ENCODE measurements around the gene LDLR.

The LDLR gene

DNA sequence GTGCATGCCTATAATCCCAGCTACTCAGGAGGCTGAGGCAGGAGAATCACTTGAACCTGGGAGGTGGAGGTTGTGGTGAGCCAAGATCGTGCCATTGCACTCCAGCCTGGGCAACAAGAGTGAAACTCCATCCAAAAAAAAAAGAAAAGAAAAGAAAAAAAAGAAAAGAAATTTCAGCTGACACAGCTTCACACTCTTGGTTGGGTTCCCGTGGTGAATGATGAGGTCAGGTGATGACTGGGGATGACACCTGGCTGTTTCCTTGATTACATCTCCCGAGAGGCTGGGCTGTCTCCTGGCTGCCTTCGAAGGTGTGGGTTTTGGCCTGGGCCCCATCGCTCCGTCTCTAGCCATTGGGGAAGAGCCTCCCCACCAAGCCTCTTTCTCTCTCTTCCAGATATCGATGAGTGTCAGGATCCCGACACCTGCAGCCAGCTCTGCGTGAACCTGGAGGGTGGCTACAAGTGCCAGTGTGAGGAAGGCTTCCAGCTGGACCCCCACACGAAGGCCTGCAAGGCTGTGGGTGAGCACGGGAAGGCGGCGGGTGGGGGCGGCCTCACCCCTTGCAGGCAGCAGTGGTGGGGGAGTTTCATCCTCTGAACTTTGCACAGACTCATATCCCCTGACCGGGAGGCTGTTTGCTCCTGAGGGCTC lies 22.0 kb downstream of the LDLR start:
- Histone ChIP-seq H3K4me2 (ENCODE audit: insufficient read depth, low read length, poor library complexity, severe bottlenecking) (no peak overlapping the region), H4K91ac (ENCODE audit: low read depth, low read length, poor library complexity) (no peak overlapping the region), H4K8ac (ENCODE audit: low read depth, low read length) (no peak overlapping the region), H3K27ac (replicated peaks; ENCODE audit: low read length) (no peak overlapping the region), H3K23ac (ENCODE audit: low read depth, low read length, poor library complexity) (no peak overlapping the region), H3K9ac (ENCODE audit: low read depth, low read length, poor library complexity) (peak overlapping the region; percentile 24), H3K14ac (ENCODE audit: low read length) (no peak overlapping the region), H3K4me1 (ENCODE audit: control insufficient read depth in 2 of 2, insufficient read depth in 1 of 2, low read depth in 1 of 2, low read length in 2 of 2) (no peaks in the 10 kb centered on the region), H2BK15ac (ENCODE audit: low read length) (no peak overlapping the region), H2BK12ac (ENCODE audit: low read length) (no peak overlapping the region), H2AFZ (ENCODE audit: low read length) (no peak overlapping the region), H3K9me3 (replicated peaks in 1 of 2; ENCODE audit: control insufficient read depth in 2 of 2, insufficient read depth in 1 of 2, low read depth in 1 of 2, low read length in 2 of 2) (no peaks in the 10 kb centered on the region), H3K36me3 (replicated peaks in 1 of 2; ENCODE audit: control insufficient read depth in 2 of 2, insufficient read depth in 2 of 2, low read length in 2 of 2) (peaks cover 67 to 98% of the 10 kb centered on the region in 2 donors), H2AK5ac (ENCODE audit: low read depth, low read length) (no peak overlapping the region), H3K4ac (ENCODE audit: low read length) (no peak overlapping the region), H2BK5ac (ENCODE audit: low read length) (no peak overlapping the region), H2BK120ac (ENCODE audit: low read depth, low read length) (no peak overlapping the region), H3K79me1 (ENCODE audit: low read depth, low read length) (peaks cover 11% of the 10 kb centered on the region), H3K18ac (ENCODE audit: low read length) (no peak overlapping the region), H3K4me3 (ENCODE audit: low read length in 2 of 2) (no peak overlapping the region), H3K27me3 (ENCODE audit: control insufficient read depth in 3 of 3, insufficient read depth in 3 of 3, low read depth in 1 of 3, low read length in 3 of 3) (no peaks in the 10 kb centered on the region)
- no CpG with 5 or more reads among the region's 15 CpGs for WGBS, 2 donors (ENCODE audit: extremely low coverage in 2 of 2, insufficient read length in 2 of 2, insufficient replicate concordance in 1 of 2)
- no peak for DNase-seq (ENCODE audit: low spot score)

DNA sequence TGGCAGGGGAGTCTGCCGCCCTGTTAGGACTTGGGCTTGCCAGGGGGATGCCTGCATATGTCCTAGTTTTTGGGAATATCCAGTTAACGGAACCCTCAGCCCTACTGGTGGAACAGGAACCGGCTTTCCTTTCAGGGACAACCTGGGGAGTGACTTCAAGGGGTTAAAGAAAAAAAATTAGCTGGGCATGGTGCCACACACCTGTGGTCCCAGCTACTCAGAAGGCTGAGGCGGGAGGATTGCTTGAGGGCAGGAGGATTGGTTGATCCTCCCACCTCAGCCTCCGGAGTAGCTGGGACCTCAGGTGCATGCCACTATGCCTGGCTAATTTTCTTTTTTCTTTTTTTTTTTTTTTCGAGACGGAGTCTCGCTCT lies 22.5 kb downstream of the LDLR start:
- Histone ChIP-seq H3K9me3 (replicated peaks in 1 of 2; ENCODE audit: control insufficient read depth in 2 of 2, insufficient read depth in 1 of 2, low read depth in 1 of 2, low read length in 2 of 2) (no peaks in the 10 kb centered on the region), H2BK120ac (ENCODE audit: low read depth, low read length) (no peak overlapping the region), H3K4me2 (ENCODE audit: insufficient read depth, low read length, poor library complexity, severe bottlenecking) (no peak overlapping the region), H3K9ac (ENCODE audit: low read depth, low read length, poor library complexity) (no peak overlapping the region), H2AK5ac (ENCODE audit: low read depth, low read length) (no peak overlapping the region), H4K8ac (ENCODE audit: low read depth, low read length) (no peak overlapping the region), H3K18ac (ENCODE audit: low read length) (no peak overlapping the region), H3K14ac (ENCODE audit: low read length) (no peak overlapping the region), H2AFZ (ENCODE audit: low read length) (no peak overlapping the region), H3K27ac (replicated peaks; ENCODE audit: low read length) (no peak overlapping the region), H3K79me1 (ENCODE audit: low read depth, low read length) (peaks cover 10% of the 10 kb centered on the region), H3K23ac (ENCODE audit: low read depth, low read length, poor library complexity) (no peak overlapping the region), H3K27me3 (ENCODE audit: control insufficient read depth in 3 of 3, insufficient read depth in 3 of 3, low read depth in 1 of 3, low read length in 3 of 3) (no peaks in the 10 kb centered on the region), H2BK12ac (ENCODE audit: low read length) (no peak overlapping the region), H2BK5ac (ENCODE audit: low read length) (no peak overlapping the region), H3K4me3 (ENCODE audit: low read length in 2 of 2) (no peak overlapping the region), H3K4ac (ENCODE audit: low read length) (no peak overlapping the region), H3K36me3 (replicated peaks in 1 of 2; ENCODE audit: control insufficient read depth in 2 of 2, insufficient read depth in 2 of 2, low read length in 2 of 2) (peaks cover 67 to 98% of the 10 kb centered on the region in 2 donors), H4K91ac (ENCODE audit: low read depth, low read length, poor library complexity) (no peak overlapping the region), H2BK15ac (ENCODE audit: low read length) (no peak overlapping the region), H3K4me1 (ENCODE audit: control insufficient read depth in 2 of 2, insufficient read depth in 1 of 2, low read depth in 1 of 2, low read length in 2 of 2) (no peaks in the 10 kb centered on the region)
- no peak for DNase-seq (ENCODE audit: low spot score)
- no CpG with 5 or more reads among the region's 8 CpGs for whole genome bisulfite sequencing, 2 donors (ENCODE audit: extremely low coverage in 2 of 2, insufficient read length in 2 of 2, insufficient replicate concordance in 1 of 2)

DNA sequence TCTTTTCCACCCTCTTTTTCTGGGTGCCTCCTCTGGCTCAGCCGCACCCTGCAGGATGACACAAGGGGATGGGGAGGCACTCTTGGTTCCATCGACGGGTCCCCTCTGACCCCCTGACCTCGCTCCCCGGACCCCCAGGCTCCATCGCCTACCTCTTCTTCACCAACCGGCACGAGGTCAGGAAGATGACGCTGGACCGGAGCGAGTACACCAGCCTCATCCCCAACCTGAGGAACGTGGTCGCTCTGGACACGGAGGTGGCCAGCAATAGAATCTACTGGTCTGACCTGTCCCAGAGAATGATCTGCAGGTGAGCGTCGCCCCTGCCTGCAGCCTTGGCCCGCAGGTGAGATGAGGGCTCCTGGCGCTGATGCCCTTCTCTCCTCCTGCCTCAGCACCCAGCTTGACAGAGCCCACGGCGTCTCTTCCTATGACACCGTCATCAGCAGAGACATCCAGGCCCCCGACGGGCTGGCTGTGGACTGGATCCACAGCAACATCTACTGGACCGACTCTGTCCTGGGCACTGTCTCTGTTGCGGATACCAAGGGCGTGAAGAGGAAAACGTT lies 24.0 kb downstream of the LDLR start:
- no peak overlapping the region for H3K4me3 ChIP-seq (ENCODE audit: low read length in 2 of 2)
- no peak overlapping the region for H3K9ac ChIP-seq (ENCODE audit: low read depth, low read length, poor library complexity)
- H4K8ac ChIP-seq (ENCODE audit: low read depth, low read length) = no peak overlapping the region
- H3K27me3 ChIP-seq (ENCODE audit: control insufficient read depth in 3 of 3, insufficient read depth in 3 of 3, low read depth in 1 of 3, low read length in 3 of 3) = no peaks in the 10 kb centered on the region
- no CpG with 5 or more reads among the region's 27 CpGs for WGBS, 2 donors (ENCODE audit: extremely low coverage in 2 of 2, insufficient read length in 2 of 2, insufficient replicate concordance in 1 of 2)
- H3K4ac ChIP-seq (ENCODE audit: low read length) = no peak overlapping the region
- no peak overlapping the region for H2AFZ ChIP-seq (ENCODE audit: low read length)
- H2BK120ac ChIP-seq (ENCODE audit: low read depth, low read length) = no peak overlapping the region
- DNase-seq (ENCODE audit: low spot score) = no peak
- peaks cover 0 to under 1% of the 10 kb centered on the region in 2 donors for H3K9me3 ChIP-seq (replicated peaks in 1 of 2; ENCODE audit: control insufficient read depth in 2 of 2, insufficient read depth in 1 of 2, low read depth in 1 of 2, low read length in 2 of 2)
- H3K79me1 ChIP-seq (ENCODE audit: low read depth, low read length) = peaks cover 8% of the 10 kb centered on the region
- no peak overlapping the region for H2BK5ac ChIP-seq (ENCODE audit: low read length)
- peak overlapping the region; percentile 67 for H3K23ac ChIP-seq (ENCODE audit: low read depth, low read length, poor library complexity)
- peaks cover 69 to 99% of the 10 kb centered on the region in 2 donors for H3K36me3 ChIP-seq (replicated peaks in 1 of 2; ENCODE audit: control insufficient read depth in 2 of 2, insufficient read depth in 2 of 2, low read length in 2 of 2)
- H3K14ac ChIP-seq (ENCODE audit: low read length) = no peak overlapping the region
- H4K91ac ChIP-seq (ENCODE audit: low read depth, low read length, poor library complexity) = no peak overlapping the region
- H3K27ac ChIP-seq (replicated peaks; ENCODE audit: low read length) = no peak overlapping the region
- no peak overlapping the region for H2BK12ac ChIP-seq (ENCODE audit: low read length)
- H3K4me2 ChIP-seq (ENCODE audit: insufficient read depth, low read length, poor library complexity, severe bottlenecking) = no peak overlapping the region
- no peak overlapping the region for H3K18ac ChIP-seq (ENCODE audit: low read length)
- H2BK15ac ChIP-seq (ENCODE audit: low read length) = no peak overlapping the region
- no peak overlapping the region for H2AK5ac ChIP-seq (ENCODE audit: low read depth, low read length)
- H3K4me1 ChIP-seq (ENCODE audit: control insufficient read depth in 2 of 2, insufficient read depth in 1 of 2, low read depth in 1 of 2, low read length in 2 of 2) = no peaks in the 10 kb centered on the region

DNA sequence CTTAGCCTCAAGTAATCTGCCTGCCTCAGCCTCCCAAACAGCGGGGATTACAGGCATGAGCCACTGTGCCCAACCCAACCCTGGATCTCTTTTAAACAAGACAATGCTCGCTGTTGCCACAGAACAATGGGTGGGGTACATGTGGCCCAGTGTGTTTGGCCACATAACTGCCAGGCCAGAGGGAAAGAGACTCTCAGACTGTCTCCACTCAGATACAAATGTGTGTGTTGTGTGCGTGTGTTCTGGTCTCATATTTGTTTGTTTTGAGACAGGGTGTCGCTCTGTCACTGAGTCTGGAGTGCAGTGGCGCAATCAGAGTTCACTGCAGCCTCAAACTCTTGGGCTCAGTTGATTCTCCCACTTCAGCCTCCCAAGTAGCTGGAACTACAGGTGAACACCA lies 25.8 kb downstream of the LDLR start:
- no peak overlapping the region for H3K14ac ChIP-seq (ENCODE audit: low read length)
- no peak overlapping the region for H3K9ac ChIP-seq (ENCODE audit: low read depth, low read length, poor library complexity)
- no peak overlapping the region for H3K4me3 ChIP-seq (ENCODE audit: low read length in 2 of 2)
- H2BK120ac ChIP-seq (ENCODE audit: low read depth, low read length) = no peak overlapping the region
- no peak overlapping the region for H3K18ac ChIP-seq (ENCODE audit: low read length)
- no peak overlapping the region for H2BK5ac ChIP-seq (ENCODE audit: low read length)
- H3K4me1 ChIP-seq (ENCODE audit: control insufficient read depth in 2 of 2, insufficient read depth in 1 of 2, low read depth in 1 of 2, low read length in 2 of 2) = no peaks in the 10 kb centered on the region
- H2AK5ac ChIP-seq (ENCODE audit: low read depth, low read length) = no peak overlapping the region
- peaks cover 0 to 2% of the 10 kb centered on the region in 2 donors for H3K9me3 ChIP-seq (replicated peaks in 1 of 2; ENCODE audit: control insufficient read depth in 2 of 2, insufficient read depth in 1 of 2, low read depth in 1 of 2, low read length in 2 of 2)
- no peak overlapping the region for H4K8ac ChIP-seq (ENCODE audit: low read depth, low read length)
- H3K4ac ChIP-seq (ENCODE audit: low read length) = no peak overlapping the region
- no peak overlapping the region for H2AFZ ChIP-seq (ENCODE audit: low read length)
- H2BK15ac ChIP-seq (ENCODE audit: low read length) = no peak overlapping the region
- peaks cover 71 to 97% of the 10 kb centered on the region in 2 donors for H3K36me3 ChIP-seq (replicated peaks in 1 of 2; ENCODE audit: control insufficient read depth in 2 of 2, insufficient read depth in 2 of 2, low read length in 2 of 2)
- H3K27me3 ChIP-seq (ENCODE audit: control insufficient read depth in 3 of 3, insufficient read depth in 3 of 3, low read depth in 1 of 3, low read length in 3 of 3) = no peaks in the 10 kb centered on the region
- no peak overlapping the region for H3K4me2 ChIP-seq (ENCODE audit: insufficient read depth, low read length, poor library complexity, severe bottlenecking)
- no peak overlapping the region for H3K27ac ChIP-seq (replicated peaks; ENCODE audit: low read length)
- H3K23ac ChIP-seq (ENCODE audit: low read depth, low read length, poor library complexity) = no peak overlapping the region
- H4K91ac ChIP-seq (ENCODE audit: low read depth, low read length, poor library complexity) = no peak overlapping the region
- no peak for DNase-seq (ENCODE audit: low spot score)
- no peak overlapping the region for H2BK12ac ChIP-seq (ENCODE audit: low read length)
- WGBS, 2 donors (ENCODE audit: extremely low coverage in 2 of 2, insufficient read length in 2 of 2, insufficient replicate concordance in 1 of 2) = no CpG with 5 or more reads among the region's 5 CpGs
- H3K79me1 ChIP-seq (ENCODE audit: low read depth, low read length) = peaks cover 8% of the 10 kb centered on the region
